Measurements from ENCODE around the gene MIA3. TPM values are rescaled to one million over a fixed set of nuclear protein-coding genes. Genes with fewer than 3 reads are reported as not detected.
"Not testable (repeated sequence)": the region's sequence is repeated elsewhere in the genome, so short reads cannot be mapped to it uniquely, and the experiment has no call there.

The MIA3 gene
- total RNA-seq, 1 donor from 2014 or later = 11.8 TPM

GRCh38 chr1:222663431-222663934 lies 45.6 kb downstream of the MIA3 start:
- no peak for TF ChIP-seq CTCF (conservative IDR thresholded peaks at IDR 0.05; ENCODE audit: low read depth, low read length)
- H3K4me3 ChIP-seq (ENCODE audit: low read depth, low read length) = no peak overlapping the region
- DNase-seq (ENCODE audit: low read depth) = no peak

GRCh38 chr1:222665964-222666363 lies 48.1 kb downstream of the MIA3 start:
- no peak for DNase-seq (ENCODE audit: low read depth)
- no peak for TF ChIP-seq CTCF (conservative IDR thresholded peaks at IDR 0.05; ENCODE audit: low read depth, low read length)
- no peak overlapping the region for H3K4me3 ChIP-seq (ENCODE audit: low read depth, low read length)

GRCh38 chr1:222668184-222668583 lies 50.3 kb downstream of the MIA3 start:
- not testable (repeated sequence) for DNase-seq (ENCODE audit: low read depth); H3K4me3 ChIP-seq (ENCODE audit: low read depth, low read length)

GRCh38 chr1:222669107-222669506 lies 51.2 kb downstream of the MIA3 start:
- DNase-seq (ENCODE audit: low read depth); H3K4me3 ChIP-seq (ENCODE audit: low read depth, low read length): not testable (repeated sequence)

GRCh38 chr1:222670110-222670509 lies 52.2 kb downstream of the MIA3 start:
- no peak overlapping the region for H3K4me3 ChIP-seq (ENCODE audit: low read depth, low read length)
- no peak for DNase-seq (ENCODE audit: low read depth)
- no peak for TF ChIP-seq CTCF (conservative IDR thresholded peaks at IDR 0.05; ENCODE audit: low read depth, low read length)

- TF ChIP-seq CTCF (conservative IDR thresholded peaks at IDR 0.05; ENCODE audit: low read depth, low read length) = no peak
- no peak for DNase-seq (ENCODE audit: low read depth)
- no peak overlapping the region for H3K4me3 ChIP-seq (ENCODE audit: low read depth, low read length)
These were observed 62.2 kb downstream of the MIA3 start for GRCh38 chr1:222680080-222680479.

GRCh38 chr1:222691016-222691415 lies 73.1 kb downstream of the MIA3 start:
- no peak for DNase-seq (ENCODE audit: low read depth)
- no peak for TF ChIP-seq CTCF (conservative IDR thresholded peaks at IDR 0.05; ENCODE audit: low read depth, low read length)
- no peak overlapping the region for H3K4me3 ChIP-seq (ENCODE audit: low read depth, low read length)

- no peak for DNase-seq (ENCODE audit: low read depth)
- no peak overlapping the region for H3K4me3 ChIP-seq (ENCODE audit: low read depth, low read length)
- no peak for TF ChIP-seq CTCF (conservative IDR thresholded peaks at IDR 0.05; ENCODE audit: low read depth, low read length)
These were observed 77.0 kb downstream of the MIA3 start for GRCh38 chr1:222694927-222695326.

Data from epithelial cell of proximal tubule (primary cell).